Endothelial cell of umbilical vein (primary cell): ENCODE results near the gene MLF2. TPM values are rescaled to one million over a fixed set of nuclear protein-coding genes. Genes with fewer than 3 reads are reported as not detected.

Source experiments
- BruUV-seq: library from RNA; stranded (reverse); fragments of 400-500 nt; replicated peaks from 2 replicates; lab custom pipeline; 2021; lab: Mats Ljungman, UMichigan
- CTCF ChIA-PET: fragments of 300-600, 350-600 bp; sonication (Branson Sonifier 250); formaldehyde crosslinking; loops from one replicate; lab custom pipeline; 2021; ENCODE audit warnings: antibody characterized with exemption, inconsistent platforms; lab: Charles Lee
- POLR2A ChIA-PET: fragments of 300-600, 350-600 bp; sonication (Branson Sonifier 250); formaldehyde crosslinking; loops from one replicate; lab custom pipeline; 2021; ENCODE audit warnings: antibody characterized with exemption, inconsistent platforms; lab: Charles Lee
- DNase-seq: peaks from one replicate; pipeline ENCODE4 v3.0.0-alpha.2; 2011; ENCODE audit warnings: low read depth, low spot score
- FAIRE-seq: peaks from 2 replicates; lab custom pipeline; 2011; peaks lifted over from hg19 to GRCh38; lab: Jason Lieb, UNC
- H2AFZ ChIP-seq: 2 replicates; pipeline ENCODE4 v1.6.0; 2012; ENCODE audit warnings: low read depth, low read length, control low read depth, inconsistent platforms
- H3K27ac ChIP-seq: 2 replicates; pipeline ENCODE4 v1.5.1; 2011; ENCODE audit warnings: low read depth, mild to moderate bottlenecking, control low read depth, low read length, moderate library complexity; ENCODE audit not compliant: insufficient read depth
- H3K27me3 ChIP-seq, 2 experiments: 2 replicates each; pipeline versions ENCODE4 v1.6.0 to v1.6.1; 2011; ENCODE audit warnings: low read length in 2 of 2, mixed read lengths in 1 of 2; ENCODE audit not compliant: control insufficient read depth in 2 of 2, insufficient read depth in 2 of 2
- H3K36me3 ChIP-seq, 2 experiments: 2 replicates in 1 of 2; 3 replicates in 1 of 2; pipeline ENCODE4 v1.5.1; 2011; ENCODE audit warnings: low read length in 2 of 2, mild to moderate bottlenecking in 1 of 2, moderate library complexity in 1 of 2; ENCODE audit not compliant: control insufficient read depth in 2 of 2, insufficient read depth in 2 of 2; ENCODE audit errors: extremely low read depth in 1 of 2
- H3K4me1 ChIP-seq: 3 replicates; pipeline ENCODE4 v1.5.1; 2011; ENCODE audit warnings: mild to moderate bottlenecking, low read length; ENCODE audit not compliant: control insufficient read depth, insufficient read depth; ENCODE audit errors: extremely low read depth
- H3K4me2 ChIP-seq: 2 replicates; pipeline ENCODE4 v1.6.1; 2011; ENCODE audit warnings: low read length, control low read depth, mixed read lengths; ENCODE audit not compliant: insufficient read depth
- H3K4me3 ChIP-seq, 3 experiments: fragments of 200-600 bp in 1 of 3; sonication (generic), shearing (Covaris generic) in 1 of 3; replicated peaks in 1 of 3; 2 replicates each; pipeline ENCODE4 v1.5.1; 2011 to 2016; ENCODE audit warnings: control low read depth in 3 of 3, low read length in 3 of 3, mild to moderate bottlenecking in 2 of 3, inconsistent platforms in 1 of 3, low read depth in 1 of 3, moderate library complexity in 1 of 3; ENCODE audit not compliant: insufficient read depth in 1 of 3
- H3K79me2 ChIP-seq: 2 replicates; pipeline ENCODE4 v1.6.0; 2012; ENCODE audit warnings: low read length, inconsistent platforms; ENCODE audit not compliant: control insufficient read depth, insufficient read depth
- H3K9ac ChIP-seq: replicated peaks from 2 replicates; pipeline ENCODE3; 2011; ENCODE audit warnings: low read length, control low read depth; ENCODE audit not compliant: insufficient read depth; ENCODE audit errors: extremely low read depth
- H3K9me1 ChIP-seq: replicated peaks from 3 replicates; pipeline ENCODE4 v1.6.0; 2011; ENCODE audit warnings: mild to moderate bottlenecking, low read length; ENCODE audit not compliant: control insufficient read depth, insufficient read depth; ENCODE audit errors: extremely low read depth
- H3K9me3 ChIP-seq: replicated peaks from 2 replicates; pipeline ENCODE4 v1.5.1; 2012; ENCODE audit warnings: low read length, inconsistent platforms; ENCODE audit not compliant: control insufficient read depth, insufficient read depth
- H4K20me1 ChIP-seq: replicated peaks from 2 replicates; pipeline ENCODE3; 2011; ENCODE audit warnings: mild to moderate bottlenecking, low read length; ENCODE audit not compliant: control insufficient read depth, insufficient read depth; ENCODE audit errors: extremely low read depth
- CTCF ChIP-seq, 2 donors: IDR thresholded peaks; 1 replicate in 1 of 2; 2 replicates in 1 of 2; pipeline ENCODE4 v1.5.1; 2011; ENCODE audit warnings: low read length in 2 of 2, mild to moderate bottlenecking in 2 of 2, moderate library complexity in 2 of 2, control low read depth in 1 of 2, inconsistent platforms in 1 of 2, low read depth in 1 of 2; ENCODE audit not compliant: insufficient read depth in 1 of 2; ENCODE audit errors: extremely low read depth in 1 of 2
- EZH2 ChIP-seq: IDR thresholded peaks from 2 replicates; pipeline ENCODE4 v1.6.1; 2012; ENCODE audit warnings: borderline replicate concordance, low read depth, mild to moderate bottlenecking, moderate library complexity, low read length, inconsistent platforms; ENCODE audit not compliant: severe bottlenecking
- FOS ChIP-seq: IDR thresholded peaks from 2 replicates; pipeline ENCODE4 v1.6.1; 2011; ENCODE audit warnings: mild to moderate bottlenecking, low read length, moderate library complexity, borderline replicate concordance; ENCODE audit not compliant: insufficient read depth
- GATA2 ChIP-seq: IDR thresholded peaks from 2 replicates; pipeline ENCODE4 v1.7.0; 2011; ENCODE audit warnings: low read depth, mild to moderate bottlenecking, moderate library complexity, mixed read lengths, low read length; ENCODE audit not compliant: insufficient read length, insufficient read depth
- JUN ChIP-seq: IDR thresholded peaks from 2 replicates; pipeline ENCODE4 v1.6.1; 2011; ENCODE audit warnings: borderline replicate concordance, low read depth; ENCODE audit not compliant: insufficient read length, insufficient read depth
- MAX ChIP-seq: IDR thresholded peaks from 2 replicates; pipeline ENCODE4 v1.6.1; 2011; ENCODE audit not compliant: insufficient read depth, insufficient read length
- MYC ChIP-seq: IDR thresholded peaks from one replicate; pipeline ENCODE4 v1.6.1; 2011; ENCODE audit warnings: mild to moderate bottlenecking, low read depth, low read length
- POLR2A ChIP-seq: IDR thresholded peaks from 2 replicates; pipeline ENCODE4 v1.6.1; 2012; ENCODE audit warnings: low read depth, mild to moderate bottlenecking, control low read depth, low read length
- POLR2AphosphoS5 ChIP-seq: IDR thresholded peaks from 2 replicates; pipeline ENCODE4 v1.6.1; 2012; ENCODE audit warnings: low read depth, mild to moderate bottlenecking, control low read depth, low read length, moderate library complexity; ENCODE audit not compliant: insufficient read depth
- dilution Hi-C: fragments of 300-500 bp; cut with MboI; formaldehyde crosslinking; loops from one replicate; pipeline ENCODE4 v1.15.0; 2019; ENCODE audit warnings: low sequenced_read_pairs; ENCODE audit not compliant: extremely low pct_ligation_motif_present
- intact Hi-C: fragments of 100-400 bp; cut with micrococcal nuclease; formaldehyde crosslinking; loops from one replicate; pipeline ENCODE4 v1.10.0; 2022
- polyA plus RNA-seq, 4 experiments: library from polyadenylated mRNA; depleted of rRNA in 3 of 4; stranded (reverse) in 3 of 4; unstranded in 1 of 4; fragments of >200 nt; gene quantifications; 2 replicates each; pipeline versions ENCODE4 v1.2.1 to v1.2.3, GENCODE V29; 2011 to 2012; ENCODE audit warnings: missing spikeins in 1 of 4
- total RNA-seq: library from RNA; stranded (reverse); gene quantifications from 2 replicates; pipeline ENCODE4 v1.2.3, GENCODE V29; 2021

Gene MLF2
- total and polyA plus RNA-seq, 2 donors (not counting 3 experiments of a cell fraction or from before 2014, with no cell fraction given), result 147 to 306 TPM

- Histone ChIP-seq H3K4me1 (peaks cover 5% of the 10 kb centered on the region), H4K20me1 (no peaks in the 10 kb centered on the region), H3K4me3 (peak overlapping the region in 1 of 3 experiments; percentile 6), H3K9me3 (no peaks in the 10 kb centered on the region), H3K27me3 (no peaks in the 10 kb centered on the region), H3K4me2 (peak overlapping the region; percentile 65), H2AFZ (peak overlapping the region; percentile 75), H3K79me2 (no peaks in the 10 kb centered on the region), H3K9me1 (no peaks in the 10 kb centered on the region), H3K27ac (no peak overlapping the region), H3K9ac (no peak overlapping the region), H3K36me3 (peaks cover 0 to 7% of the 10 kb centered on the region in 2 experiments)
- FAIRE-seq (peak; percentile 96), DNase-seq (peak; percentile 94)
- intact Hi-C loops (loop anchor here (1.0 to 5.0 kb wide), 6 partner anchors 12 to 162 kb away; partner anchors contain the start of genes MLF2 and ZNF384), dilution Hi-C loops (no loop called here)
- CTCF ChIA-PET, result interaction anchor here (0.6 to 9.5 kb wide), 14 partner anchors 12 to 164 kb away, joined by 3 to 107 read pairs (median 4); partner anchors contain the start of genes COPS7A, GPR162, MLF2 and PTMS
- POLR2A ChIA-PET, result interaction anchor here (2.3 kb wide), 1 partner anchor 12 kb away, joined by 16 read pairs; the partner anchor contains the start of gene PTMS
- no TSS peak for BruUV-seq
- peak; percentile 65 for TF ChIP-seq POLR2AphosphoS5
- peak; percentile 93 to 95 for TF ChIP-seq CTCF (IDR thresholded peaks at IDR 0.05; ENCODE audit: extremely low read depth in 1 of 2, insufficient read depth in 1 of 2, low read depth in 1 of 2, low read length in 2 of 2)
- TF ChIP-seq GATA2, result no peak
- peak; percentile 22 for TF ChIP-seq POLR2A
- TF ChIP-seq MYC, result no peak
- TF ChIP-seq FOS, result no peak
- peak; percentile 53 for TF ChIP-seq MAX
- no peak for TF ChIP-seq EZH2
- TF ChIP-seq JUN, result no peak
Observed at GRCh38 chr12:6778574-6779550, 25.9 kb upstream of the MLF2 start.
